Measurements from ENCODE around the gene AIRE. TPM values are rescaled to one million over a fixed set of nuclear protein-coding genes. Genes with fewer than 3 reads are reported as not detected.

Gene AIRE
- polyA plus RNA-seq, 1 experiment = not detected

GRCh38 chr21:44325386-44326271, 40.0 kb downstream of the AIRE start:
- no peak for TF ChIP-seq CTCF (IDR thresholded peaks at IDR 0.05; ENCODE audit: low read depth, low read length)
- Histone ChIP-seq H3K4me3 (ENCODE audit: low read depth, low read length) (no peak overlapping the region), H3K27ac (ENCODE audit: low read depth, low read length) (no peak overlapping the region), H3K9me3 (ENCODE audit: control insufficient read depth, insufficient read depth, low read length) (no peaks in the 10 kb centered on the region; the same call in 1 of the 2 replicates), H3K27me3 (ENCODE audit: control insufficient read depth, insufficient read depth, low read length) (no peaks in the 10 kb centered on the region)
- no peak for DNase-seq (ENCODE audit: low read depth, low spot score)
- ChIA-PET POLR2A (no interaction called here), CTCF (no interaction called here)

GRCh38 chr21:44326272-44326647, 40.6 kb downstream of the AIRE start:
- POLR2A ChIA-PET = no interaction called here
- no peak for DNase-seq (ENCODE audit: low read depth, low spot score)
- no peak for TF ChIP-seq CTCF (IDR thresholded peaks at IDR 0.05; ENCODE audit: low read depth, low read length)
- Histone ChIP-seq H3K27me3 (ENCODE audit: control insufficient read depth, insufficient read depth, low read length) (no peaks in the 10 kb centered on the region), H3K27ac (ENCODE audit: low read depth, low read length) (no peak overlapping the region), H3K9me3 (ENCODE audit: control insufficient read depth, insufficient read depth, low read length) (no peaks in the 10 kb centered on the region; the same call in 1 of the 2 replicates), H3K4me3 (ENCODE audit: low read depth, low read length) (no peak overlapping the region)
- CTCF ChIA-PET = no interaction called here

- no peak for DNase-seq (ENCODE audit: low read depth, low spot score)
- Histone ChIP-seq H3K4me3 (ENCODE audit: low read depth, low read length) (no peak overlapping the region), H3K27ac (ENCODE audit: low read depth, low read length) (no peak overlapping the region), H3K27me3 (ENCODE audit: control insufficient read depth, insufficient read depth, low read length) (no peaks in the 10 kb centered on the region), H3K9me3 (ENCODE audit: control insufficient read depth, insufficient read depth, low read length) (no peaks in the 10 kb centered on the region; the same call in 1 of the 2 replicates)
- no peak for TF ChIP-seq CTCF (IDR thresholded peaks at IDR 0.05; ENCODE audit: low read depth, low read length)
- ChIA-PET CTCF (no interaction called here), POLR2A (no interaction called here)
Observed at GRCh38 chr21:44326716-44327602, 41.3 kb downstream of the AIRE start.

- Histone ChIP-seq H3K27me3 (ENCODE audit: control insufficient read depth, insufficient read depth, low read length) (no peaks in the 10 kb centered on the region), H3K27ac (ENCODE audit: low read depth, low read length) (no peak overlapping the region), H3K4me3 (ENCODE audit: low read depth, low read length) (no peak overlapping the region), H3K9me3 (ENCODE audit: control insufficient read depth, insufficient read depth, low read length) (peaks cover 1% of the 10 kb centered on the region; the same call in 1 of the 2 replicates)
- no peak for TF ChIP-seq CTCF (IDR thresholded peaks at IDR 0.05; ENCODE audit: low read depth, low read length)
- DNase-seq (ENCODE audit: low read depth, low spot score) = no peak
- CTCF ChIA-PET = no interaction called here
- POLR2A ChIA-PET = no interaction called here
Observed at GRCh38 chr21:44327603-44327974, 41.9 kb downstream of the AIRE start.
